WI38 (cell line): ENCODE measurements around the gene TOP1.
A peak's percentile ranks its signal among the peaks of the same experiment; 100 is the strongest.

Source experiments
- H3K4me3 ChIP-seq: 2 replicates; pipeline ENCODE4 v1.5.1; 2011; ENCODE audit warnings: low read depth, mild to moderate bottlenecking, control low read depth, low read length
- CTCF ChIP-seq: IDR thresholded peaks from 2 replicates; pipeline ENCODE4 v1.5.1; 2012; ENCODE audit warnings: low read depth, mild to moderate bottlenecking, control low read depth, low read length

Gene TOP1

GRCh38 chr20:41004531-41005360 is 23.9 kb upstream of the TOP1 start:
- H3K4me3 ChIP-seq, result peak overlapping the region; percentile 75
- TF ChIP-seq CTCF, result no peak

GRCh38 chr20:41005361-41005729 is 23.3 kb upstream of the TOP1 start:
- H3K4me3 ChIP-seq, result peak overlapping the region; percentile 75
- TF ChIP-seq CTCF, result no peak

GRCh38 chr20:41006126-41006935 is 22.3 kb upstream of the TOP1 start:
- no peak for TF ChIP-seq CTCF
- no peak overlapping the region for H3K4me3 ChIP-seq

- H3K4me3 ChIP-seq, result no peak overlapping the region
- TF ChIP-seq CTCF, result no peak
These were observed 21.6 kb upstream of the TOP1 start for GRCh38 chr20:41006936-41007474.

GRCh38 chr20:41007481-41007880 is 21.1 kb upstream of the TOP1 start:
- no peak overlapping the region for H3K4me3 ChIP-seq
- no peak for TF ChIP-seq CTCF

GRCh38 chr20:41009946-41010345 is 18.7 kb upstream of the TOP1 start:
- TF ChIP-seq CTCF, result no peak

More at GRCh38 chr20:41009946-41010345, 18.7 kb upstream of the TOP1 start:
- no peak overlapping the region for H3K4me3 ChIP-seq
